Measurements from ENCODE around the gene TASP1.
"Not testable (repeated sequence)": the region's sequence is repeated elsewhere in the genome, so short reads cannot be mapped to it uniquely, and the experiment has no call there.

TASP1 gene

DNA sequence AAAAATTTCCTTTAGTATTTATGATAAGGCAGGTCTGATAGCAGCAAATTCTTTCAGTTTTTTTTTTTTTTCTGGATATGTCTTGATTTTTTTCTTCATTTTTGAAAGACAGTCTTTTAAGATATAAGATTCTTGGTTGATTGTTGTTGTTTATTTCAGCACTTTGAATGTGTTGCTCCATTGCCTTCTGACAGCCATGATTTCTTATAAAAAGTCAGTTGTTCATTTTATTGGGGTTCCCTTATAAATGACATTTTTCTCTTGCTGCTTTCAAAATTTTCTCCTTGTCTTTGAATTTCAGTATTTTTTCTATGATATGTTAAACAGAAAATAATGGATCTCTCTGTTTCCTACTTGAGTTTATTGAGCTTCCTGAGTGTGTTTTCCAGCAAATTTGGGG, 265.3 kb downstream of the TASP1 start:
- H3K27me3 ChIP-seq (ENCODE audit: low read depth, low read length), result no peaks in the 10 kb centered on the region
- H3K36me3 ChIP-seq (replicated peaks; ENCODE audit: low read depth, low read length), result no peaks in the 10 kb centered on the region
- no peak overlapping the region for H3K9ac ChIP-seq (ENCODE audit: low read length)
- no peak overlapping the region for H2AFZ ChIP-seq (ENCODE audit: low read depth, low read length)
- no peaks in the 10 kb centered on the region for H3K4me1 ChIP-seq (ENCODE audit: low read length)
- TF ChIP-seq EZH2phosphoT487 (IDR thresholded peaks at IDR 0.05; ENCODE audit: low read depth), result no peak
- TF ChIP-seq, protein P1, sequence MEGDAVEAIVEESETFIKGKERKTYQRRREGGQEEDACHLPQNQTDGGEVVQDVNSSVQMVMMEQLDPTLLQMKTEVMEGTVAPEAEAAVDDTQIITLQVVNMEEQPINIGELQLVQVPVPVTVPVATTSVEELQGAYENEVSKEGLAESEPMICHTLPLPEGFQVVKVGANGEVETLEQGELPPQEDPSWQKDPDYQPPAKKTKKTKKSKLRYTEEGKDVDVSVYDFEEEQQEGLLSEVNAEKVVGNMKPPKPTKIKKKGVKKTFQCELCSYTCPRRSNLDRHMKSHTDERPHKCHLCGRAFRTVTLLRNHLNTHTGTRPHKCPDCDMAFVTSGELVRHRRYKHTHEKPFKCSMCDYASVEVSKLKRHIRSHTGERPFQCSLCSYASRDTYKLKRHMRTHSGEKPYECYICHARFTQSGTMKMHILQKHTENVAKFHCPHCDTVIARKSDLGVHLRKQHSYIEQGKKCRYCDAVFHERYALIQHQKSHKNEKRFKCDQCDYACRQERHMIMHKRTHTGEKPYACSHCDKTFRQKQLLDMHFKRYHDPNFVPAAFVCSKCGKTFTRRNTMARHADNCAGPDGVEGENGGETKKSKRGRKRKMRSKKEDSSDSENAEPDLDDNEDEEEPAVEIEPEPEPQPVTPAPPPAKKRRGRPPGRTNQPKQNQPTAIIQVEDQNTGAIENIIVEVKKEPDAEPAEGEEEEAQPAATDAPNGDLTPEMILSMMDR (IDR thresholded peaks at IDR 0.05; ENCODE audit: low read depth, low read length), result no peak
- H3K27ac ChIP-seq (ENCODE audit: low read length), result no peak overlapping the region
- no peaks in the 10 kb centered on the region for H3K9me3 ChIP-seq (ENCODE audit: insufficient read depth, low read length)
- H4K20me1 ChIP-seq (ENCODE audit: insufficient read depth, low read length), result no peaks in the 10 kb centered on the region
- H3K4me2 ChIP-seq (ENCODE audit: low read length), result no peak overlapping the region
- no peak overlapping the region for H3K4me3 ChIP-seq (ENCODE audit: low read length)
- no peaks in the 10 kb centered on the region for H3K79me2 ChIP-seq (ENCODE audit: low read length)

DNA sequence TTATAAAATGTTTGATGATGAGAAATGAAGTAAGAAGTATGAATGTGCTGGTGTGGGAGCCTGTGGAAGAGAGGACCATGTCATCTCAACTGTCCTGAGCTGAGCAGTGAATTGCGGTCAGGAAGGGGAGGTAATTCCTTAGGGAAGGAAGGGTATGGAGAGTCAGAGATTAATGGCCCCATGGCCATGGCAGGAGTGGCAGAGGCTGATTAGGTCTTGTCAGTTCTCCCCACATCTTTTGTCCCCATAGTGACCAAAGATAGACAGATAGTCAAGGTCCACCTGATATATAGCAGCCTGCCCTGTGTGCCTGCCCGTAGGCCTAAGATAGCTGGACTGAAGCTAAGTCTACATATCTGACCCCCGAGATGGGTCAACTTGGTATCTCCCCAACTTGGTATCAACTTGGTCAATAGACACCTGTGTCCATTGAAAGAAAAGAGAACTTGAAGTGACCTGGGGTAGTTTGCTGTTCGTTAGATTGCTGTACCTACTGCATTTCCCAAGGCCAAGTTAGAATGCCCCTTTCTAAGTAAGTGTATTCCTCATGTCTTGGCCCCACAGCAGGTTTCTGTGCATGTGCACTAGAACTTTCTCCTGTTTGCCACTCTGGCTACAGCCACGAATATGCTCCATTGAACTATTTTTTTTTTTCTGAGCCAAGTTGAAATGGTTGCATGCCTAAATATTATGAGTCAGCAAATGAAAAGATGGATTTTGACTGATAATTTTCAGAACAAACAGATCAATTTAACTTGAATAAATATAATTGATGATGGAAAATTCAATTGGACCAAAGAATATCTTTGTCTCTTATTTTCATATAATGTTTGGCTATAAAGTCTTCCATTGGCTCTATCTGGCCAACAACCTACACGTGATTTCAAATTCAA, 274.2 kb downstream of the TASP1 start:
- H4K20me1 ChIP-seq (ENCODE audit: insufficient read depth, low read length), result no peaks in the 10 kb centered on the region
- no peak for TF ChIP-seq EZH2phosphoT487 (IDR thresholded peaks at IDR 0.05; ENCODE audit: low read depth)
- TF ChIP-seq, protein P1 (IDR thresholded peaks at IDR 0.05; ENCODE audit: low read depth, low read length), result no peak
- no peak overlapping the region for H3K9ac ChIP-seq (ENCODE audit: low read length)

DNA sequence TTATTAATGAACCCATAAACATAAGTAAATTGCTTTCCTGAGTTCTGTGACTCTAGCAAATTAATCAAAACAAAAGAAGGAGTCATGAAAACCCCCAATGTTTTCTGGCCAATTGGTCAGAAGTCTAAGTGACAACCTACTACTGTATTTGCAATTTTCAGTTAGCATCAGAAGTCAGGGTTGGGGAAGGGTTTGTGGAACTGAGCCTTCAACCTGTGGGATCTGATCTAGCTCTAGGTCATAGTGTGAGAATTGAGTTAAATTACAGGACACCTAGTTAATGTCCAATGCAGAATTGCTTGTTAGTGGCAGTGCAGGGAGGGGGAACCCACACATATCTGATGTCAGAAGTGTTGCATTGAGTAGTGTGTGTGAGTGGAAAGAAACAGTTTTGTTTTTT, 275.3 kb downstream of the TASP1 start:
- Histone ChIP-seq H2AFZ (ENCODE audit: low read depth, low read length) (no peak overlapping the region), H3K9ac (ENCODE audit: low read length) (no peak overlapping the region), H4K20me1 (ENCODE audit: insufficient read depth, low read length) (no peaks in the 10 kb centered on the region), H3K36me3 (replicated peaks; ENCODE audit: low read depth, low read length) (no peaks in the 10 kb centered on the region), H3K27ac (ENCODE audit: low read length) (no peak overlapping the region), H3K27me3 (ENCODE audit: low read depth, low read length) (no peaks in the 10 kb centered on the region), H3K4me3 (ENCODE audit: low read length) (no peak overlapping the region), H3K9me3 (ENCODE audit: insufficient read depth, low read length) (no peaks in the 10 kb centered on the region), H3K79me2 (ENCODE audit: low read length) (no peaks in the 10 kb centered on the region), H3K4me2 (ENCODE audit: low read length) (no peak overlapping the region), H3K4me1 (ENCODE audit: low read length) (no peaks in the 10 kb centered on the region)
- TF ChIP-seq EZH2phosphoT487 (IDR thresholded peaks at IDR 0.05; ENCODE audit: low read depth), result no peak
- TF ChIP-seq, protein P1 (IDR thresholded peaks at IDR 0.05; ENCODE audit: low read depth, low read length), result no peak

More for the DNA sequence above, 274.2 kb downstream of the TASP1 start:
- no peaks in the 10 kb centered on the region for H3K79me2 ChIP-seq (ENCODE audit: low read length)
- no peaks in the 10 kb centered on the region for H3K9me3 ChIP-seq (ENCODE audit: insufficient read depth, low read length)
- H3K36me3 ChIP-seq (replicated peaks; ENCODE audit: low read depth, low read length), result no peaks in the 10 kb centered on the region
- no peak overlapping the region for H3K4me2 ChIP-seq (ENCODE audit: low read length)
- H3K27ac ChIP-seq (ENCODE audit: low read length), result no peak overlapping the region
- no peak overlapping the region for H2AFZ ChIP-seq (ENCODE audit: low read depth, low read length)
- no peaks in the 10 kb centered on the region for H3K27me3 ChIP-seq (ENCODE audit: low read depth, low read length)
- no peak overlapping the region for H3K4me3 ChIP-seq (ENCODE audit: low read length)
- no peaks in the 10 kb centered on the region for H3K4me1 ChIP-seq (ENCODE audit: low read length)

GRCh38 chr20:13362165-13362564, 276.6 kb downstream of the TASP1 start:
- H2AFZ ChIP-seq (ENCODE audit: low read depth, low read length); H3K27me3 ChIP-seq (ENCODE audit: low read depth, low read length); H3K36me3 ChIP-seq (replicated peaks; ENCODE audit: low read depth, low read length); H3K9ac ChIP-seq (ENCODE audit: low read length); H3K4me1 ChIP-seq (ENCODE audit: low read length); H4K20me1 ChIP-seq (ENCODE audit: insufficient read depth, low read length); H3K4me3 ChIP-seq (ENCODE audit: low read length); H3K27ac ChIP-seq (ENCODE audit: low read length); H3K9me3 ChIP-seq (ENCODE audit: insufficient read depth, low read length); H3K79me2 ChIP-seq (ENCODE audit: low read length); H3K4me2 ChIP-seq (ENCODE audit: low read length): not testable (repeated sequence)

GRCh38 chr20:13358936-13359335, 279.8 kb downstream of the TASP1 start:
- H3K4me2 ChIP-seq (ENCODE audit: low read length); H3K79me2 ChIP-seq (ENCODE audit: low read length); H3K9ac ChIP-seq (ENCODE audit: low read length); H3K27me3 ChIP-seq (ENCODE audit: low read depth, low read length); H3K9me3 ChIP-seq (ENCODE audit: insufficient read depth, low read length); H2AFZ ChIP-seq (ENCODE audit: low read depth, low read length); H3K4me1 ChIP-seq (ENCODE audit: low read length); H3K4me3 ChIP-seq (ENCODE audit: low read length); H3K36me3 ChIP-seq (replicated peaks; ENCODE audit: low read depth, low read length); H3K27ac ChIP-seq (ENCODE audit: low read length); H4K20me1 ChIP-seq (ENCODE audit: insufficient read depth, low read length): not testable (repeated sequence)

DNA sequence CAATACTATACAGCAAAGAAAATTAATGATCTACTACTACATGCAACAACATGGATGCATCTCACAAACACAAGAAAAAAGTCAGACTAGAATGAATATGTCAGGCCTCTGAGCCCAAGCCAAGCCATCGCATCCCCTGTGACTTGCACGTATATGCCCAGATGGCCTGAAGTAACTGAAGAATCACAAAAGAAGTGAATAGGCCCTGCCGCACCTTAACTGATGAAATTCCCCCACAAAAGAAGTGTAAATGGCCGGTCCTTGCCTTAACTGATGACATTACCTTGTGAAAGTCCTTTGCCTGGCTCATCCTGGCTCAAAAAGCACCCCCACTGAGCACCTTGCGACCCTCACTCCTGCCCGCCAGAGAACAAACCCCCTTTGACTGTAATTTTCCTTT, 280.9 kb downstream of the TASP1 start:
- not testable (repeated sequence) for H3K4me1 ChIP-seq (ENCODE audit: low read length); H3K4me2 ChIP-seq (ENCODE audit: low read length); H3K36me3 ChIP-seq (replicated peaks; ENCODE audit: low read depth, low read length); H3K27ac ChIP-seq (ENCODE audit: low read length); H2AFZ ChIP-seq (ENCODE audit: low read depth, low read length); H3K9me3 ChIP-seq (ENCODE audit: insufficient read depth, low read length); H4K20me1 ChIP-seq (ENCODE audit: insufficient read depth, low read length); H3K9ac ChIP-seq (ENCODE audit: low read length); H3K27me3 ChIP-seq (ENCODE audit: low read depth, low read length); H3K4me3 ChIP-seq (ENCODE audit: low read length); H3K79me2 ChIP-seq (ENCODE audit: low read length)

All from OCI-LY3 (cell line).